Activated CD8-positive, alpha-beta T cell treated with anti-CD3 and anti-CD28 coated beads, Interleukin-2, amount 10 ng/mL, durations not matched to agents 7 days and 5 days (primary cell): ENCODE results near the gene PPA1. TPM values are rescaled to one million over a fixed set of nuclear protein-coding genes. Genes with fewer than 3 reads are reported as not detected.
"Not testable (repeated sequence)": the region's sequence is repeated elsewhere in the genome, so short reads cannot be mapped to it uniquely, and the experiment has no call there.

Experiments
- ATAC-seq: fragments of 150-1000 bp; cut with Tn5 transposase; one replicate; pipeline ENCODE4 v1.10.0; 2021; ENCODE audit warnings: moderate library complexity
- CTCF ChIA-PET: fragments of 350-600 bp; sonication (Branson Sonifier 250); formaldehyde crosslinking; loops from one replicate; lab custom pipeline; 2021; ENCODE audit warnings: antibody characterized with exemption; lab: Charles Lee
- POLR2A ChIA-PET: fragments of 350-600 bp; sonication (Branson Sonifier 250); formaldehyde crosslinking; loops from one replicate; lab custom pipeline; 2021; ENCODE audit warnings: antibody characterized with exemption; lab: Charles Lee
- DNase-seq: peaks from one replicate; pipeline ENCODE4 v3.0.0-alpha.2; 2020
- H3K27ac Mint-ChIP-seq: one replicate; pipeline ENCODE4 v1.8.0; 2021; ENCODE audit warnings: mild to moderate bottlenecking, mixed read lengths
- H3K27me3 Mint-ChIP-seq: one replicate; pipeline ENCODE4 v1.8.0; 2021; ENCODE audit warnings: low read depth, mixed read lengths
- H3K36me3 Mint-ChIP-seq: one replicate; pipeline ENCODE4 v1.8.0; 2021; ENCODE audit warnings: low read depth, mixed read lengths
- H3K4me1 Mint-ChIP-seq: one replicate; pipeline ENCODE4 v1.8.0; 2021; ENCODE audit warnings: low read depth, mixed read lengths
- H3K4me3 Mint-ChIP-seq: one replicate; pipeline ENCODE4 v1.8.0; 2021; ENCODE audit warnings: mild to moderate bottlenecking, mixed read lengths
- H3K9me3 Mint-ChIP-seq: one replicate; pipeline ENCODE4 v1.8.0; 2022; ENCODE audit warnings: mixed read lengths; ENCODE audit not compliant: insufficient read depth
- total RNA-seq, 2 experiments: library from RNA; stranded (reverse); gene quantifications; one replicate each; pipeline ENCODE4 v1.2.3, GENCODE V29; 2021

The PPA1 gene
- total RNA-seq, 2 experiments from 2014 or later: 175 TPM

DNA sequence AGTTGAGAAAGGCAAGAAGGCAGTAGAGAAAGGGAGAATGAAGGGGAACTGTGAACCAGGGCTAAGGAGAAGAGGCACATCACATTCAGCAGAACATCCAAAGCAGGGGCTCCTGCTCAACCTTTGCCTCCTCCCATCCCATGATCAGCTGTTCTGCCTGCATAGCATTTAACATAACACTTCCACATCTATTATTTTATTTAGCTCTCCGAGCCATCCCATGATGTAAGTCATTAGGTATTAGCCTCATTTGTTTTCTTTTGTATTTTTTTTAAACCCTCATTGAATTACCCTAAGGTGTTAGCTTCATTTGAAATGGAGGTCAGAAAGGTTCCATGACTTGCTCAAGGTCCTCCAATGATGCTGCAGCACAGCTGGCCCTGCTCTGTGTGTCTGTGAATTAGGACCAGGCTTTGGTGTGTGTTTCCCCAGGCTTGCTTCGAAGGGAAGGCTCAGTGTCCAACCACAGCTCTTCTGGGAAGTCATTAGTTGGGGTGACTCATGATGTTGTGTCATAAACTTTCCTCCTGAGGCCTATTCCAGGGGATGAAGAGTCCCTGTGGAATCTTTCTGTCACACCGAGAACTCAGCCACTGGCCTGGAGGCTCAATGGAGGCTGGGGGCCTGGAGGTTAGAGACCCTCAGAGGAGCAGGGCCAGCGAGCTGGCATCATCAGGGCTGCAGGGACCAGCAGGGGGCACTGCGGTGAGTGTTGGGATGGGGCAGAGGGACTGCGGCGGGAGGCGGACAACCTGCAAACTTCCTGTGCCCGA lies 34.1 kb upstream of the PPA1 start:
- no peaks in the 10 kb centered on the region for H3K36me3 Mint-ChIP-seq
- peaks cover 20% of the 10 kb centered on the region for H3K4me1 Mint-ChIP-seq
- H3K4me3 Mint-ChIP-seq: no peak overlapping the region
- no peak overlapping the region for H3K27ac Mint-ChIP-seq
- CTCF ChIA-PET: interaction anchor here (0.8 to 10.5 kb wide), 10 partner anchors 9 to 120 kb away, joined by 3 to 132 read pairs (median 4); partner anchors contain the start of gene TYSND1
- POLR2A ChIA-PET: no interaction called here
- H3K9me3 Mint-ChIP-seq: no peaks in the 10 kb centered on the region
- ATAC-seq (peak; percentile 23), DNase-seq (no peak)
- peaks cover 5% of the 10 kb centered on the region for H3K27me3 Mint-ChIP-seq

GRCh38 chr10:70266701-70267100 lies 33.5 kb upstream of the PPA1 start:
- Mint-ChIP-seq H3K27ac (no peak overlapping the region), H3K9me3 (peaks cover 4% of the 10 kb centered on the region)

GRCh38 chr10:70266056-70266455 lies 32.8 kb upstream of the PPA1 start:
- Mint-ChIP-seq H3K9me3 (peaks cover 10% of the 10 kb centered on the region), H3K4me3 (no peak overlapping the region), H3K27ac (no peak overlapping the region), H3K27me3 (peaks cover 5% of the 10 kb centered on the region), H3K36me3 (peaks cover 2% of the 10 kb centered on the region), H3K4me1 (peaks cover 15% of the 10 kb centered on the region)
- ChIA-PET CTCF (interaction anchor here (0.9 to 10.5 kb wide), 10 partner anchors 10 to 124 kb away, joined by 3 to 132 read pairs (median 5); partner anchors contain the start of gene TYSND1), POLR2A (no interaction called here)
- ATAC-seq: no peak
- no peak for DNase-seq

More at GRCh38 chr10:70266701-70267100, 33.5 kb upstream of the PPA1 start:
- H3K4me1 Mint-ChIP-seq: peaks cover 18% of the 10 kb centered on the region
- ChIA-PET CTCF (interaction anchor here (0.8 to 10.5 kb wide), 9 partner anchors 9 to 120 kb away, joined by 3 to 132 read pairs (median 4); partner anchors contain the start of gene TYSND1), POLR2A (no interaction called here)
- ATAC-seq: peak; percentile 51
- no peak for DNase-seq
- H3K4me3 Mint-ChIP-seq: no peak overlapping the region
- no peaks in the 10 kb centered on the region for H3K36me3 Mint-ChIP-seq
- peaks cover 5% of the 10 kb centered on the region for H3K27me3 Mint-ChIP-seq

DNA sequence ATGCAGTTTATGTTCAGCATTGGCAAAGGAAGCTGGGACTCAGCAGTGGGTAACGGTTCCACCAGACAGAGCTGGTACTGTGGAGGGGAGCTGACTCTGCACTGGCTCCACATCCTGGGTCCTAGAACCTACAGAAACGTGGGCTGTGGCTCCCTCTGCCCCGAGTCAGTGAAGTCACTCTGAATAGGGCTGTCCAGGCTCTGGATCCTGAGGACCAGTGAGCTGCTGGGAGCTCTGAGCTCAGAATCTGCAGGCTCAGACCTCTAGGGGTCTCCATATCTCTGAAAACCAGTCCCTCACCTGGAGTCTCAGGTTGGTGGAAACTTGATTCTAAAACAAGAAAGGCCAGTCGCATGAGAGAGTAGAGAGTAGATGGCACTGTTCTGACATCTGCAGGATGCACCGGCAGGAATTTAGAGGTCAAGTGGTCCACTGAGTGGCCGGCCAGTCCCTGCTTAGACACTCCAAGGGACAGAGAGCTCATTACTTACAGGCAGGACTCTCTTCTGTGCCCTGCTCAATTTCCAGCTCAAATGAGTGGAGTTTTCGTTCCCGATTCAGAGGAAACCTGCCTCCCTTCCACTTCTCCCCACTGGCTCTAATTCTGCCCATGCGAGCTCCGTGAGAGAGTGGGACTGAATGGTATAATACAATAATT lies 31.9 kb upstream of the PPA1 start:
- Mint-ChIP-seq H3K9me3 (peaks cover 10% of the 10 kb centered on the region), H3K36me3 (peaks cover 2% of the 10 kb centered on the region), H3K4me3 (no peak overlapping the region), H3K27ac (no peak overlapping the region), H3K4me1 (peaks cover 12% of the 10 kb centered on the region), H3K27me3 (peaks cover 5% of the 10 kb centered on the region)
- peak; percentile 58 for ATAC-seq
- DNase-seq: no peak
- CTCF ChIA-PET: interaction anchor here (0.7 to 10.5 kb wide), 20 partner anchors 8 to 157 kb away, joined by 3 to 132 read pairs (median 3); partner anchors contain the start of gene TYSND1
- POLR2A ChIA-PET: interaction anchor here (0.9 kb wide), 1 partner anchor 20 kb away, joined by 3 read pairs; no protein-coding TSS in a partner anchor

DNA sequence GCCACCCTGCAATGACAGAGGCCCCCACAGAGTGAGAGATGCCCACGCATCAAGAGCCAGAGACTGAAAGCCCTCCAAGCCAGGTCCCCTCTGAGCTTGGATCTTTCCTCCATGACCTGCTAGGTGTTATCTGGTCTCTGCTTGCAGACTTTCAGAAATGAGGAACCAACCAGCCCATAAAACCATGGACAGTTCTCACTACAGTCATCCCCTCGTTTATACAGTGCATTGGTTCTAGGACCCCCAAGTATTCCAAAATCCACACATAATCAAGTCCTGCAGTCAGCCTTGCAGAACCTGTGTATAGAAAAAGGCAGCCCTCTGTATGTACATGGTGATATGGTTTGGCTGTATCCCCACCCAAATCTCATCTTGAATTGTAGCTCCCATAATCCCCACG lies 27.5 kb upstream of the PPA1 start:
- H3K27ac Mint-ChIP-seq: no peak overlapping the region
- H3K9me3 Mint-ChIP-seq: peaks cover 10% of the 10 kb centered on the region
- H3K4me1 Mint-ChIP-seq: peaks cover 6% of the 10 kb centered on the region
- H3K4me3 Mint-ChIP-seq: no peak overlapping the region
- POLR2A ChIA-PET: no interaction called here
- CTCF ChIA-PET: interaction anchor here (1.0 to 1.8 kb wide), 2 partner anchors 12 to 103 kb away, joined by 4 to 5 read pairs; no protein-coding TSS in a partner anchor
- no peak for DNase-seq
- H3K27me3 Mint-ChIP-seq: peaks cover 22% of the 10 kb centered on the region
- no peak for ATAC-seq
- peaks cover 2% of the 10 kb centered on the region for H3K36me3 Mint-ChIP-seq

DNA sequence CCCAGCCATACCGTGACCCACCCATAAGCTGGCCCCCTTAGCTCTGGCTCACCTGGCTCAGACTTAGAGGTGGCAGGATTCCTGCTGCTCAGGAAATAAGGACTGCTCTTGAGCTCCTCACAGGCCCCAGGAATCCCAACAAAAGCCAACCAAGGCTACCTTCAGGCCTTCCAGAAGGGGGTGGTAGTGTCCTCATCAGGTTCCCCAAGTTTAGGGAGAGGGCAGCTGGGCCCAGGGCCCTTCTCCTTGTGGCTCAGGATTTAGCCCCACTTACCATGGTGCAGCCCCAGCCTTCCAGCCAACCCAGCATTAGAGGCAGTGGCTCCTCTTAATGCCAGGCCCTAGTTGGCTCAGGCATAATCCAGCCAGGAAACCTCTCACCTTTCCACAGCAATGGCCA lies 27.0 kb upstream of the PPA1 start:
- no peak for DNase-seq
- peaks cover 10% of the 10 kb centered on the region for H3K4me1 Mint-ChIP-seq
- no peak overlapping the region for H3K4me3 Mint-ChIP-seq
- H3K36me3 Mint-ChIP-seq: peaks cover 2% of the 10 kb centered on the region
- H3K9me3 Mint-ChIP-seq: peaks cover 10% of the 10 kb centered on the region
- no peak overlapping the region for H3K27ac Mint-ChIP-seq
- ATAC-seq: no peak
- ChIA-PET CTCF (interaction anchor here (1.8 kb wide), 1 partner anchor 104 kb away, joined by 5 read pairs; no protein-coding TSS in a partner anchor), POLR2A (no interaction called here)
- peaks cover 26% of the 10 kb centered on the region for H3K27me3 Mint-ChIP-seq

DNA sequence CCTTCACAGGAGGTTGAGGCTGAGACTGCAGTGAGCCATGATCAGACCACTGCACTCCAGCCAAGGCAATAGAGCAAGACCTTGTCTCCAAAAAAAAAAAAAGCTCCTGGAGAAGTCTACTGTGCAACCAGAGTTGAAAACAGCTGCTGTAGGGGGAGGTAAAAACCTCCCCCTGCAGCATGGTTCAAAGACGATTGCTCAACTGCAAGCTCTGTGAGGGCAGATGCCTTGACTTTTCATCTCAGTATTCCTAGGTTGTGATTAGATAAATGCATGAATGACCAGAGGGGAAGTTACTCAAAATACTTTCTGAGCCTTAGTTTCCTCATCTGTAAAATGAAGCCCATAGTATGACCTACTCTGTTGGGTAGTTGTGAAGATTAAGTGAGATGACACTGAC lies 25.0 kb upstream of the PPA1 start:
- Mint-ChIP-seq H3K27me3 (peaks cover 36% of the 10 kb centered on the region), H3K4me1 (peaks cover 10% of the 10 kb centered on the region), H3K36me3 (peaks cover 2% of the 10 kb centered on the region), H3K27ac (no peak overlapping the region), H3K9me3 (peaks cover 10% of the 10 kb centered on the region), H3K4me3 (no peak overlapping the region)
- ATAC-seq (no peak), DNase-seq (no peak)
- POLR2A ChIA-PET: interaction anchor here (0.6 kb wide), 1 partner anchor 72 kb away, joined by 3 read pairs; no protein-coding TSS in a partner anchor
- CTCF ChIA-PET: no interaction called here

- ATAC-seq, DNase-seq, CTCF ChIA-PET, POLR2A ChIA-PET, H3K27ac Mint-ChIP-seq, H3K9me3 Mint-ChIP-seq, H3K4me3 Mint-ChIP-seq, H3K36me3 Mint-ChIP-seq, H3K4me1 Mint-ChIP-seq: not testable (repeated sequence)
- peaks cover 38% of the 10 kb centered on the region for H3K27me3 Mint-ChIP-seq
These were observed 24.6 kb upstream of the PPA1 start for GRCh38 chr10:70257816-70258215.

DNA sequence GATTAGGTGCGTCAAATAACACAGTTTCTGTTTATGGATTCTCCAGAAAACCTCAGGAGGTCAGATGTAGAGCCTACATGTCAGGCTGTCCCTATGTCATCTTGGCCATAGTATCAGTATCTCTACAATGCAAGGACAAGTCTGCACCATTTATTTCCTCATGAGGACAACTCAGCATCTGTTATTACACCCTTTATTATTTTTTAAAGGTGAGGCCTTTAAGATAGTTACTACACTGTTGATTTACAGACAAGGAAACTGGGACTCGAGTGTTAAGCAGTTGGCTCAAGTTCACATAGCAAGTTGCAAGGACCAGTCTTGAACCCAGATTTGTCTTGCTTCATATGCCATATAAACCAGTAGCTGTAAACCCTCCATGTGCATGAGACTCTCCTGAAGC lies 23.2 kb upstream of the PPA1 start:
- no peak overlapping the region for H3K4me3 Mint-ChIP-seq
- ChIA-PET POLR2A (no interaction called here), CTCF (interaction anchor here (0.9 to 2.0 kb wide), 3 partner anchors 16 to 35 kb away, joined by 3 to 8 read pairs (median 3); no protein-coding TSS in a partner anchor)
- ATAC-seq (no peak), DNase-seq (no peak)
- peaks cover 47% of the 10 kb centered on the region for H3K27me3 Mint-ChIP-seq
- H3K27ac Mint-ChIP-seq: no peak overlapping the region
- peaks cover 2% of the 10 kb centered on the region for H3K36me3 Mint-ChIP-seq
- H3K9me3 Mint-ChIP-seq: peaks cover 4% of the 10 kb centered on the region
- peaks cover 10% of the 10 kb centered on the region for H3K4me1 Mint-ChIP-seq

GRCh38 chr10:70255329-70256299 lies 22.4 kb upstream of the PPA1 start:
- peaks cover 10% of the 10 kb centered on the region for H3K4me1 Mint-ChIP-seq
- no peak for DNase-seq

More at GRCh38 chr10:70255329-70256299, 22.4 kb upstream of the PPA1 start:
- POLR2A ChIA-PET: no interaction called here
- peak; percentile 73 for ATAC-seq
- no peaks in the 10 kb centered on the region for H3K9me3 Mint-ChIP-seq
- H3K4me3 Mint-ChIP-seq: peak overlapping the region; percentile 44
- CTCF ChIA-PET: interaction anchor here (0.9 to 2.0 kb wide), 5 partner anchors 17 to 36 kb away, joined by 3 to 8 read pairs (median 3); no protein-coding TSS in a partner anchor
- no peaks in the 10 kb centered on the region for H3K36me3 Mint-ChIP-seq
- H3K27ac Mint-ChIP-seq: no peak overlapping the region
- H3K27me3 Mint-ChIP-seq: peaks cover 53% of the 10 kb centered on the region
